T-cell (primary cell): ENCODE data around the gene ZFP30. TPM values are rescaled to one million over a fixed set of nuclear protein-coding genes. Genes with fewer than 3 reads are reported as not detected.

Experiments used
- ATAC-seq, 4 experiments: fragments of 200-7000 bp in 3 of 4; fragments of 150-1000 bp in 1 of 4; cut with Tn5 transposase; replicated peaks in 1 of 4; 1 replicate in 3 of 4; 2 replicates in 1 of 4; pipeline ENCODE4 v1.10.0; 2021; ENCODE audit warnings: moderate library complexity in 3 of 4, mild to moderate bottlenecking in 2 of 4, moderate number of reproducible peaks in 1 of 4
- CTCF ChIA-PET, 2 donors: fragments of 300-600 bp; sonication (Branson Sonifier 250); formaldehyde crosslinking; loops; one replicate each; lab custom pipeline; 2022; ENCODE audit warnings: antibody characterized with exemption in 2 of 2; lab: Charles Lee
- POLR2A ChIA-PET, 2 donors: fragments of 300-600 bp; sonication (Branson Sonifier 250); formaldehyde crosslinking; loops; one replicate each; lab custom pipeline; 2022; ENCODE audit warnings: antibody characterized with exemption in 2 of 2; lab: Charles Lee
- DNase-seq, 35 experiments: peaks; one replicate each; pipeline versions ENCODE4 v3.0.0 to v3.0.0-alpha.2; 2013 to 2023
- H3K27ac ChIP-seq: one replicate; pipeline ENCODE4 v1.5.1; 2013; ENCODE audit warnings: low read length
- H3K27me3 ChIP-seq, 2 experiments: replicated peaks in 1 of 2; 1 replicate in 1 of 2; 2 replicates in 1 of 2; pipeline versions ENCODE4 v1.6.1 to v1.7.0; 2013; ENCODE audit warnings: low read length in 1 of 2, mixed read lengths in 1 of 2; ENCODE audit not compliant: control insufficient read depth in 2 of 2, insufficient read depth in 2 of 2; ENCODE audit errors: extremely low read depth in 1 of 2
- H3K36me3 ChIP-seq, 2 donors: 1 replicate in 1 of 2; 2 replicates in 1 of 2; pipeline versions ENCODE4 v1.6.1 to v1.7.0; 2013; ENCODE audit warnings: low read length in 1 of 2; ENCODE audit not compliant: control insufficient read depth in 2 of 2, insufficient read depth in 1 of 2; ENCODE audit errors: extremely low read depth in 1 of 2
- H3K4me1 ChIP-seq, 2 experiments: 1 replicate in 1 of 2; 2 replicates in 1 of 2; pipeline versions ENCODE4 v1.6.1 to v1.7.0; 2013; ENCODE audit warnings: low read length in 2 of 2, mixed read lengths in 1 of 2; ENCODE audit not compliant: insufficient read depth in 2 of 2, control insufficient read depth in 1 of 2; ENCODE audit errors: extremely low read depth in 1 of 2
- H3K4me3 ChIP-seq, 2 donors: 1 replicate in 1 of 2; 2 replicates in 1 of 2; pipeline versions ENCODE4 v1.5.1 to v1.7.0; 2013; ENCODE audit warnings: mild to moderate bottlenecking in 2 of 2, low read length in 1 of 2, moderate library complexity in 1 of 2; ENCODE audit not compliant: control insufficient read depth in 1 of 2; ENCODE audit errors: extremely low read depth in 1 of 2
- H3K9me3 ChIP-seq: 2 replicates; pipeline ENCODE4 v1.7.0; 2013
- H3K27ac Mint-ChIP-seq, 2 donors: one replicate each; pipeline ENCODE4 v1.8.0; 2020 to 2021; ENCODE audit warnings: mild to moderate bottlenecking in 2 of 2, mixed read lengths in 2 of 2
- H3K27me3 Mint-ChIP-seq, 2 donors: one replicate each; pipeline ENCODE4 v1.8.0; 2021 to 2022; ENCODE audit warnings: mixed read lengths in 2 of 2
- H3K36me3 Mint-ChIP-seq: one replicate; pipeline ENCODE4 v1.8.0; 2021; ENCODE audit warnings: mixed read lengths
- H3K4me1 Mint-ChIP-seq, 3 donors: one replicate each; pipeline ENCODE4 v1.8.0; 2020 to 2022; ENCODE audit warnings: mixed read lengths in 3 of 3, mild to moderate bottlenecking in 1 of 3
- H3K4me3 Mint-ChIP-seq, 3 donors: one replicate each; pipeline ENCODE4 v1.8.0; 2020 to 2022; ENCODE audit warnings: mild to moderate bottlenecking in 3 of 3, mixed read lengths in 3 of 3, moderate library complexity in 3 of 3
- H3K9me3 Mint-ChIP-seq, 3 donors: one replicate each; pipeline ENCODE4 v1.8.0; 2020 to 2022; ENCODE audit warnings: mixed read lengths in 3 of 3
- WGBS: methylation state at CpG from one replicate; pipeline ENCODE4 v1.1.5; 2013; ENCODE audit warnings: missing lambda C conversion rate; ENCODE audit not compliant: insufficient coverage; 5-methylcytosine and 5-hydroxymethylcytosine counted together
- total RNA-seq, 35 experiments: library from RNA in 6 of 35; stranded (reverse) in 6 of 35; fragments of 120-200 nt in 1 of 35; gene quantifications; one replicate each; pipeline versions ENCODE4 v1.2.1 to v1.2.4 and lab custom pipeline; 2013 to 2026

The ZFP30 gene
- total RNA-seq, 5 donors from 2014 or later (not counting 1 experiment from before 2014, with no cell fraction given), result 7.7 to 17.4 (median 15.0) TPM

GRCh38 chr19:37635076-37636056 is 19.9 kb downstream of the ZFP30 start:
- H3K4me3 ChIP-seq, result peak overlapping the region in 1 of 2 donors; percentile 23
- peaks cover 22 to 47% (median 45%) of the 10 kb centered on the region in 3 donors for H3K9me3 Mint-ChIP-seq
- no CpG with 5 or more reads among the region's 11 CpGs for WGBS
- no peaks in the 10 kb centered on the region for H3K27me3 Mint-ChIP-seq
- no peak overlapping the region for H3K27ac ChIP-seq
- H3K4me1 Mint-ChIP-seq, result no peaks in the 10 kb centered on the region
- no peak for DNase-seq
- peaks cover 10% of the 10 kb centered on the region in 2 donors for H3K36me3 ChIP-seq
- no peak overlapping the region for H3K27ac Mint-ChIP-seq
- H3K4me1 ChIP-seq, result no peaks in the 10 kb centered on the region
- peaks cover 53% of the 10 kb centered on the region for H3K36me3 Mint-ChIP-seq
- no peak for ATAC-seq
- no peak overlapping the region for H3K4me3 Mint-ChIP-seq
- peaks cover 32% of the 10 kb centered on the region for H3K9me3 ChIP-seq
- ChIA-PET POLR2A (no interaction called here), CTCF (interaction anchor here in 1 of 2 donors (0.7 kb wide), 1 partner anchor 717 kb away, joined by 7 read pairs; no protein-coding TSS in a partner anchor)
- H3K27me3 ChIP-seq, result no peaks in the 10 kb centered on the region

DNA sequence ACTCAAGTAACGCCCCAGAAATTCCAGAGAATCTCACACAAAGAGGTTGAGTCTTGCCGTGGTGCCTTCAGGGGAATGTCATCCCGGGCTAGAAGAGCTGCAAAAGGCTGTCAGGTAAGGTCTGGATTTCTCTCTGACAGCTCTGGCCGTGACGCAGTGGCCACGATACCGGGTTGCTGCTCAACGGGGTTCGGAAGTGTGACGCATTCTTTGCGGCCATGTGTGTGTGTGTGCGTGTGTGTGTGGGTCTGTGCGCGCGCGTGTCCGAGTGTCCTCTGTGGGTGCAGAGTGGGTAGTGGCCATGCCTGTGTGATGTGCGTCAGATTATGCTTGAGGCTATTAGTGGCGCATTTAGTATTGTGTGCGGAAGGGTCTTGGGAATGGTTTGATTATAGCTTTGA is 60.3 kb downstream of the ZFP30 start:
- Histone ChIP-seq H3K27ac (peak overlapping the region; percentile 99), H3K36me3 (peaks cover 0 to 22% of the 10 kb centered on the region in 2 donors), H3K4me3 (peak overlapping the region; percentile 82 to 90), H3K9me3 (no peaks in the 10 kb centered on the region), H3K27me3 (no peaks in the 10 kb centered on the region), H3K4me1 (peaks cover 6 to 16% of the 10 kb centered on the region in 2 experiments)
- Mint-ChIP-seq H3K27ac (peak overlapping the region; percentile 94 to 99), H3K9me3 (peaks cover 10 to 24% (median 13%) of the 10 kb centered on the region in 3 donors), H3K4me3 (peak overlapping the region; percentile 91 to 99 (median 98)), H3K36me3 (peaks cover 54% of the 10 kb centered on the region), H3K4me1 (peaks cover 37 to 45% (median 41%) of the 10 kb centered on the region in 3 donors), H3K27me3 (no peaks in the 10 kb centered on the region)
- POLR2A ChIA-PET, result interaction anchor here (0.6 to 1.8 kb wide), 13 partner anchors 12 to 744 kb away, joined by 3 to 9 read pairs (median 4); partner anchors contain the start of genes ZNF345 (in 1 of the 2), ZNF527 (in 1 of the 2), ZNF569 (in 1 of the 2) and ZNF570 (in 1 of the 2)
- peak in 33 of 35 experiments; percentile 42 to 75 (median 60) for DNase-seq
- 2% methylated on average over 19 of the region's 20 CpGs for WGBS
- ATAC-seq, result peak; percentile 43 to 50 (median 47)
- CTCF ChIA-PET, result interaction anchor here in 1 of 2 donors (0.8 to 1.3 kb wide), 5 partner anchors 88 to 745 kb away, joined by 3 to 9 read pairs (median 3); partner anchors contain the start of genes ZNF569, ZNF573 and ZNF793

DNA sequence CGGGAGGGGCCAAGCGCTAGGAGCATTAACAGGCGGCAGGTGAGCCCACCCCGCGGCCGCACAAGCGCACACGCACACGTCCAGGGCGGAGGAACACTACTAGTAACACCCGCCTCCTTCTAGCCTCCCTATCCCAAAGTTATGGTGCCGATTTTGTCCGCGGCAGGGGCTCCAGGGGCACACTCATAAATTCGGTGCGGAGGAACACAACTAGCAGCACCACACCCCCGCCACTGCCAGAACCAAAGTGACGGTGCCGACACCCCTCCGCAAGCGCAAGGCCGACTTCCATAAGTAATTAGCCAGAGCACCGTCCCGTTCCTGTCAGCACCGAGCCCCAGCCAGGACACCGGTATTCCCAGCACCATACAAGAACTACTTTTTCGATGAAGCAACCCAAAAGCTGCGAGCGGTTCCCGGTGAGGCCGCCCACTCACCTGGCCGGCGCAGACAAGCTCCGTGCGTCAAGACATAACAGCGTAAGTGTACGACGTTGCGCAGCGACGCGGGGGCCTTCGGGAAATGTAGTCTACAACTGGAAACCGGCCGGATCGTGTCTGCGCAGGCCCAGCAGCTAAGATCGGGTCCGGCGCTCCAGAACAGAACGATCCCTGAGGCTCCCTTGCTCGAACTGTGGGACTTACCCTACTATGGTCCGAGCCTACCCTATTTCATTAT is 60.8 kb downstream of the ZFP30 start, which contains the start of the genes ZNF540 and ZNF571:
Gene ZNF540, plus strand, starts transcription at position 573 of the 678 bp plus-strand sequence. CDS start 3,572 bp downstream, outside the sequence.
Gene ZNF571, minus strand, starts transcription at position 489 of the 678 bp plus-strand sequence. CDS start 8,116 bp downstream, outside the sequence.
- CTCF ChIA-PET, result interaction anchor here in 1 of 2 donors (0.5 to 1.3 kb wide), 6 partner anchors 88 to 744 kb away, joined by 3 to 9 read pairs (median 4); partner anchors contain the start of genes ZNF569, ZNF573 and ZNF793
- H3K4me3 Mint-ChIP-seq, result peak within 1 kb of the TSS; percentile 91 to 99 (median 98)
- Histone ChIP-seq H3K27ac (peak within 1 kb of the TSS; percentile 99), H3K4me3 (peak within 1 kb of the TSS; percentile 82 to 90), H3K27me3 (no peaks in the 10 kb centered on the region), H3K9me3 (no peaks in the 10 kb centered on the region), H3K36me3 (peaks cover 0 to 16% of the 10 kb centered on the region in 2 donors), H3K4me1 (peaks cover 6 to 16% of the 10 kb centered on the region in 2 experiments)
- H3K4me1 Mint-ChIP-seq, result peaks cover 37 to 45% (median 41%) of the 10 kb centered on the region in 3 donors
- no peaks in the 10 kb centered on the region for H3K27me3 Mint-ChIP-seq
- POLR2A ChIA-PET, result interaction anchor here (0.6 to 1.8 kb wide), 12 partner anchors 21 to 744 kb away, joined by 3 to 9 read pairs (median 4); partner anchors contain the start of genes ZNF345 (in 1 of the 2), ZNF527 (in 1 of the 2), ZNF569 (in 1 of the 2) and ZNF570 (in 1 of the 2)
- ATAC-seq (peak; percentile 95 to 99 (median 98)), DNase-seq (peak; percentile 79 to 95 (median 92))
- peaks cover 10 to 24% (median 14%) of the 10 kb centered on the region in 3 donors for H3K9me3 Mint-ChIP-seq
- H3K36me3 Mint-ChIP-seq, result peaks cover 50% of the 10 kb centered on the region
- WGBS, result under 1% methylated on average over 48 of the region's 53 CpGs
- peak within 1 kb of the TSS; percentile 94 to 99 for H3K27ac Mint-ChIP-seq

- H3K36me3 ChIP-seq, result peaks cover 0 to 14% of the 10 kb centered on the region in 2 donors
- WGBS, result 0% methylated on average over 6 of the region's 9 CpGs
- DNase-seq (peak in 4 of 35 experiments; percentile 35 to 61 (median 52)), ATAC-seq (peak in 1 of 4 experiments; percentile 50)
- ChIA-PET CTCF (interaction anchor here in 1 of 2 donors (0.5 to 1.3 kb wide), 3 partner anchors 127 to 380 kb away, joined by 3 to 5 read pairs (median 4); partner anchors contain the start of genes ZNF569 and ZNF573), POLR2A (interaction anchor here in 1 of 2 donors (1.0 to 1.8 kb wide), 4 partner anchors 87 to 223 kb away, joined by 4 to 9 read pairs (median 6); partner anchors contain the start of genes ZNF527, ZNF570 and ZNF793)
- H3K4me3 Mint-ChIP-seq, result peak overlapping the region; percentile 91 to 99 (median 98)
- H3K9me3 ChIP-seq, result no peaks in the 10 kb centered on the region
- H3K9me3 Mint-ChIP-seq, result peaks cover 10 to 23% (median 18%) of the 10 kb centered on the region in 3 donors
- H3K4me1 ChIP-seq, result peaks cover 6 to 16% of the 10 kb centered on the region in 2 experiments
- peak overlapping the region; percentile 94 to 99 for H3K27ac Mint-ChIP-seq
- no peaks in the 10 kb centered on the region for H3K27me3 ChIP-seq
- H3K27me3 Mint-ChIP-seq, result no peaks in the 10 kb centered on the region
- H3K4me1 Mint-ChIP-seq, result peaks cover 37 to 45% (median 41%) of the 10 kb centered on the region in 3 donors
- H3K27ac ChIP-seq, result peak overlapping the region; percentile 99
- H3K36me3 Mint-ChIP-seq, result peaks cover 49% of the 10 kb centered on the region
- H3K4me3 ChIP-seq, result peak overlapping the region; percentile 82 to 90
These were observed 61.3 kb downstream of the ZFP30 start for GRCh38 chr19:37593996-37594303.

GRCh38 chr19:37583340-37583739 is 71.9 kb downstream of the ZFP30 start:
- H3K27me3 ChIP-seq, result no peaks in the 10 kb centered on the region
- H3K4me1 Mint-ChIP-seq, result peaks cover 0 to 5% (median 0%) of the 10 kb centered on the region in 3 donors
- H3K4me3 ChIP-seq, result no peak overlapping the region
- H3K9me3 Mint-ChIP-seq, result peaks cover 25 to 57% (median 44%) of the 10 kb centered on the region in 3 donors
- H3K4me3 Mint-ChIP-seq, result no peak overlapping the region
- WGBS, result no CpG with 5 or more reads among the region's 2 CpGs
- peaks cover 35% of the 10 kb centered on the region for H3K36me3 Mint-ChIP-seq
- DNase-seq, result no peak
- no peak overlapping the region for H3K27ac ChIP-seq
- ChIA-PET POLR2A (interaction anchor here in 1 of 2 donors (0.7 kb wide), 1 partner anchor 12 kb away, joined by 3 read pairs; no protein-coding TSS in a partner anchor), CTCF (interaction anchor here in 1 of 2 donors (0.6 kb wide), 1 partner anchor 736 kb away, joined by 4 read pairs; no protein-coding TSS in a partner anchor)
- ATAC-seq, result no peak
- H3K4me1 ChIP-seq, result no peaks in the 10 kb centered on the region
- H3K27ac Mint-ChIP-seq, result no peak overlapping the region
- peaks cover 15 to 59% of the 10 kb centered on the region in 2 donors for H3K36me3 ChIP-seq
- H3K27me3 Mint-ChIP-seq, result no peaks in the 10 kb centered on the region
- peaks cover 31% of the 10 kb centered on the region for H3K9me3 ChIP-seq
